ENCODE measurements around the gene BANP. TPM values are rescaled to one million over a fixed set of nuclear protein-coding genes. Genes with fewer than 3 reads are reported as not detected.

Gene BANP
- total RNA-seq, 1 experiment from 2014 or later, result 22.6 TPM

GRCh38 chr16:88067530-88068411 lies 116.5 kb downstream of the BANP start:
- DNase-seq (ENCODE audit: low read depth, low spot score) (no peak), ATAC-seq (no peak)
- in situ Hi-C loops (cut with HindIII; ENCODE audit: low pct_unique_long_range_greater_than_20kb, low sequenced_read_pairs) (no loop called here), intact Hi-C loops (cut with micrococcal nuclease; ENCODE audit: unreplicated experiment) (no loop called here)
- ChIA-PET CTCF (no interaction called here), POLR2A (no interaction called here)
- TF ChIP-seq, protein P1, sequence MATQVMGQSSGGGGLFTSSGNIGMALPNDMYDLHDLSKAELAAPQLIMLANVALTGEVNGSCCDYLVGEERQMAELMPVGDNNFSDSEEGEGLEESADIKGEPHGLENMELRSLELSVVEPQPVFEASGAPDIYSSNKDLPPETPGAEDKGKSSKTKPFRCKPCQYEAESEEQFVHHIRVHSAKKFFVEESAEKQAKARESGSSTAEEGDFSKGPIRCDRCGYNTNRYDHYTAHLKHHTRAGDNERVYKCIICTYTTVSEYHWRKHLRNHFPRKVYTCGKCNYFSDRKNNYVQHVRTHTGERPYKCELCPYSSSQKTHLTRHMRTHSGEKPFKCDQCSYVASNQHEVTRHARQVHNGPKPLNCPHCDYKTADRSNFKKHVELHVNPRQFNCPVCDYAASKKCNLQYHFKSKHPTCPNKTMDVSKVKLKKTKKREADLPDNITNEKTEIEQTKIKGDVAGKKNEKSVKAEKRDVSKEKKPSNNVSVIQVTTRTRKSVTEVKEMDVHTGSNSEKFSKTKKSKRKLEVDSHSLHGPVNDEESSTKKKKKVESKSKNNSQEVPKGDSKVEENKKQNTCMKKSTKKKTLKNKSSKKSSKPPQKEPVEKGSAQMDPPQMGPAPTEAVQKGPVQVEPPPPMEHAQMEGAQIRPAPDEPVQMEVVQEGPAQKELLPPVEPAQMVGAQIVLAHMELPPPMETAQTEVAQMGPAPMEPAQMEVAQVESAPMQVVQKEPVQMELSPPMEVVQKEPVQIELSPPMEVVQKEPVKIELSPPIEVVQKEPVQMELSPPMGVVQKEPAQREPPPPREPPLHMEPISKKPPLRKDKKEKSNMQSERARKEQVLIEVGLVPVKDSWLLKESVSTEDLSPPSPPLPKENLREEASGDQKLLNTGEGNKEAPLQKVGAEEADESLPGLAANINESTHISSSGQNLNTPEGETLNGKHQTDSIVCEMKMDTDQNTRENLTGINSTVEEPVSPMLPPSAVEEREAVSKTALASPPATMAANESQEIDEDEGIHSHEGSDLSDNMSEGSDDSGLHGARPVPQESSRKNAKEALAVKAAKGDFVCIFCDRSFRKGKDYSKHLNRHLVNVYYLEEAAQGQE (IDR thresholded peaks at IDR 0.05; ENCODE audit: insufficient read depth in 1 of 2, low read depth in 2 of 2, low read length in 1 of 2), result no peak
- TF ChIP-seq, protein P2, sequence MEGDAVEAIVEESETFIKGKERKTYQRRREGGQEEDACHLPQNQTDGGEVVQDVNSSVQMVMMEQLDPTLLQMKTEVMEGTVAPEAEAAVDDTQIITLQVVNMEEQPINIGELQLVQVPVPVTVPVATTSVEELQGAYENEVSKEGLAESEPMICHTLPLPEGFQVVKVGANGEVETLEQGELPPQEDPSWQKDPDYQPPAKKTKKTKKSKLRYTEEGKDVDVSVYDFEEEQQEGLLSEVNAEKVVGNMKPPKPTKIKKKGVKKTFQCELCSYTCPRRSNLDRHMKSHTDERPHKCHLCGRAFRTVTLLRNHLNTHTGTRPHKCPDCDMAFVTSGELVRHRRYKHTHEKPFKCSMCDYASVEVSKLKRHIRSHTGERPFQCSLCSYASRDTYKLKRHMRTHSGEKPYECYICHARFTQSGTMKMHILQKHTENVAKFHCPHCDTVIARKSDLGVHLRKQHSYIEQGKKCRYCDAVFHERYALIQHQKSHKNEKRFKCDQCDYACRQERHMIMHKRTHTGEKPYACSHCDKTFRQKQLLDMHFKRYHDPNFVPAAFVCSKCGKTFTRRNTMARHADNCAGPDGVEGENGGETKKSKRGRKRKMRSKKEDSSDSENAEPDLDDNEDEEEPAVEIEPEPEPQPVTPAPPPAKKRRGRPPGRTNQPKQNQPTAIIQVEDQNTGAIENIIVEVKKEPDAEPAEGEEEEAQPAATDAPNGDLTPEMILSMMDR (IDR thresholded peaks at IDR 0.05), result no peak
- no peak for TF ChIP-seq POLR2AphosphoS5 (IDR thresholded peaks at IDR 0.05; ENCODE audit: low read depth, low read length)
- TF ChIP-seq SIN3A (IDR thresholded peaks at IDR 0.05; ENCODE audit: borderline replicate concordance, insufficient read depth, low read depth, low read length), result no peak
- no peak for TF ChIP-seq TCF7L2 (IDR thresholded peaks at IDR 0.05; ENCODE audit: low read depth, low read length)
- H3K4me3 ChIP-seq (ENCODE audit: low read depth in 2 of 2, low read length in 2 of 2), result no peak overlapping the region
- no TSS peak for BruUV-seq (replicated peaks)
- no peaks in the 10 kb centered on the region for H3K36me3 ChIP-seq (ENCODE audit: control insufficient read depth, insufficient read depth, low read length)
- no peak overlapping the region for H3K27ac ChIP-seq (ENCODE audit: low read length)
- H3K4me1 ChIP-seq (ENCODE audit: control insufficient read depth, insufficient read depth, low read length), result no peaks in the 10 kb centered on the region
- H3K9me3 ChIP-seq (ENCODE audit: control insufficient read depth, insufficient read depth, low read depth, low read length), result no peaks in the 10 kb centered on the region
- H3K27me3 ChIP-seq (ENCODE audit: control insufficient read depth, insufficient read depth, low read length), result no peaks in the 10 kb centered on the region

- ChIA-PET CTCF (no interaction called here), POLR2A (interaction anchor here (0.6 kb wide), 1 partner anchor 17 kb away, joined by 4 read pairs; no protein-coding TSS in a partner anchor)
- TF ChIP-seq, protein P2 (IDR thresholded peaks at IDR 0.05), result no peak
- TF ChIP-seq, protein P1 (IDR thresholded peaks at IDR 0.05; ENCODE audit: insufficient read depth in 1 of 2, low read depth in 2 of 2, low read length in 1 of 2), result no peak
- no peak for TF ChIP-seq TCF7L2 (IDR thresholded peaks at IDR 0.05; ENCODE audit: low read depth, low read length)
- TF ChIP-seq POLR2AphosphoS5 (IDR thresholded peaks at IDR 0.05; ENCODE audit: low read depth, low read length), result no peak
- TF ChIP-seq SIN3A (IDR thresholded peaks at IDR 0.05; ENCODE audit: borderline replicate concordance, insufficient read depth, low read depth, low read length), result no peak
- H3K4me3 ChIP-seq (ENCODE audit: low read depth in 2 of 2, low read length in 2 of 2), result no peak overlapping the region
- DNase-seq (ENCODE audit: low read depth, low spot score) (no peak), ATAC-seq (no peak)
- H3K9me3 ChIP-seq (ENCODE audit: control insufficient read depth, insufficient read depth, low read depth, low read length), result no peaks in the 10 kb centered on the region
- no peaks in the 10 kb centered on the region for H3K36me3 ChIP-seq (ENCODE audit: control insufficient read depth, insufficient read depth, low read length)
- in situ Hi-C loops (cut with HindIII; ENCODE audit: low pct_unique_long_range_greater_than_20kb, low sequenced_read_pairs) (no loop called here), intact Hi-C loops (cut with micrococcal nuclease; ENCODE audit: unreplicated experiment) (no loop called here)
- no peaks in the 10 kb centered on the region for H3K27me3 ChIP-seq (ENCODE audit: control insufficient read depth, insufficient read depth, low read length)
- no peaks in the 10 kb centered on the region for H3K4me1 ChIP-seq (ENCODE audit: control insufficient read depth, insufficient read depth, low read length)
- BruUV-seq (replicated peaks), result no TSS peak
- H3K27ac ChIP-seq (ENCODE audit: low read length), result no peak overlapping the region
Measured at GRCh38 chr16:88068476-88069396, 117.5 kb downstream of the BANP start.
